Neural cell (in vitro differentiated cells): ENCODE results near the gene CABP2. TPM values are rescaled to one million over a fixed set of nuclear protein-coding genes. Genes with fewer than 3 reads are reported as not detected.

ENCODE experiments used
- H2AFZ ChIP-seq: fragments of 200-600, 300-800 bp; sonication (generic), shearing (Covaris generic); 2 replicates; pipeline ENCODE4 v1.6.0; 2014; ENCODE audit warnings: low read depth, mild to moderate bottlenecking, antibody characterized with exemption, low read length, moderate library complexity
- H3F3A ChIP-seq: fragments of 200-600 bp; shearing (Covaris generic); 2 replicates; pipeline ENCODE4 v1.6.1; 2016; ENCODE audit warnings: mild to moderate bottlenecking, moderate library complexity, mixed read lengths, antibody characterized with exemption, low read length; ENCODE audit not compliant: insufficient read depth, poor library complexity, severe bottlenecking
- H3K27ac ChIP-seq: fragments of 200-600, 300-800 bp; sonication (generic), shearing (Covaris generic); 2 replicates; pipeline ENCODE4 v1.5.1; 2014; ENCODE audit warnings: mild to moderate bottlenecking, low read length, moderate library complexity
- H3K27me3 ChIP-seq: fragments of 300-800, 200-600 bp; sonication (generic), shearing (Covaris generic); 2 replicates; pipeline ENCODE4 v1.6.0; 2014; ENCODE audit warnings: mild to moderate bottlenecking, low read depth, low read length, moderate library complexity; ENCODE audit not compliant: insufficient read depth
- H3K36me3 ChIP-seq: fragments of 300-800, 200-600 bp; sonication (generic), shearing (Covaris generic); 2 replicates; pipeline ENCODE4 v1.5.1; 2014; ENCODE audit warnings: mild to moderate bottlenecking, antibody characterized with exemption, low read length, moderate library complexity; ENCODE audit not compliant: insufficient read depth
- H3K4me2 ChIP-seq: fragments of 300-800, 200-600 bp; sonication (generic), shearing (Covaris generic); 2 replicates; pipeline ENCODE4 v1.6.0; 2014; ENCODE audit warnings: mild to moderate bottlenecking, low read length
- H3K4me3 ChIP-seq: fragments of 300-800, 200-600 bp; sonication (generic), shearing (Covaris generic); 2 replicates; pipeline ENCODE4 v1.5.1; 2014; ENCODE audit warnings: mild to moderate bottlenecking, low read length, moderate library complexity
- H3K79me2 ChIP-seq: fragments of 200-600 bp; shearing (Covaris generic); replicated peaks from 2 replicates; pipeline ENCODE4 v1.6.0; 2014; ENCODE audit warnings: mild to moderate bottlenecking, low read length, moderate library complexity; ENCODE audit not compliant: insufficient read depth
- H3K9ac ChIP-seq: fragments of 300-800, 200-600 bp; sonication (generic), shearing (Covaris generic); 2 replicates; pipeline ENCODE4 v1.6.1; 2016; ENCODE audit warnings: mild to moderate bottlenecking, low read length, mixed read lengths
- H3K9me2 ChIP-seq: fragments of 200-600 bp; shearing (Covaris generic); 2 replicates; pipeline ENCODE4 v1.6.1; 2016; ENCODE audit warnings: mild to moderate bottlenecking, low read length, mixed read lengths; ENCODE audit not compliant: insufficient read depth
- H3K9me3 ChIP-seq: fragments of 200-600, 300-800 bp; sonication (generic), shearing (Covaris generic); 2 replicates; pipeline ENCODE4 v1.6.1; 2016; ENCODE audit warnings: mild to moderate bottlenecking, mixed run types, low read length, moderate library complexity, mixed read lengths
- H4K20me1 ChIP-seq: fragments of 200-600 bp; shearing (Covaris generic); 2 replicates; pipeline ENCODE4 v1.6.1; 2016; ENCODE audit warnings: mild to moderate bottlenecking, mixed run types; ENCODE audit not compliant: insufficient read depth
- EP300 ChIP-seq: fragments of 450-650 bp; conservative IDR thresholded peaks from 2 replicates; pipeline ENCODE4 v1.6.1; 2014; ENCODE audit warnings: antibody characterized with exemption, mild to moderate bottlenecking, moderate library complexity; ENCODE audit not compliant: poor library complexity, severe bottlenecking
- EZH2 ChIP-seq: fragments of 200-600, 300-800 bp; shearing (Covaris generic), sonication (generic); IDR thresholded peaks from 2 replicates; pipeline ENCODE4 v1.6.1; 2014; ENCODE audit warnings: antibody characterized with exemption, low read length, borderline replicate concordance, mild to moderate bottlenecking; ENCODE audit not compliant: insufficient read depth, poor library complexity, severe bottlenecking
- MXI1 ChIP-seq: fragments of 450-650 bp; conservative IDR thresholded peaks from 2 replicates; pipeline ENCODE4 v1.6.1; 2014; ENCODE audit warnings: antibody characterized with exemption, mild to moderate bottlenecking; ENCODE audit not compliant: poor library complexity, severe bottlenecking
- POLR2AphosphoS5 ChIP-seq: IDR thresholded peaks from 2 replicates; pipeline ENCODE4 v1.6.1; 2012
- RAD21 ChIP-seq: fragments of 450-650 bp; conservative IDR thresholded peaks from 2 replicates; pipeline ENCODE4 v1.6.1; 2014; ENCODE audit warnings: antibody characterized with exemption, mild to moderate bottlenecking, moderate library complexity
- SMC3 ChIP-seq: fragments of 450-650 bp; conservative IDR thresholded peaks from 2 replicates; pipeline ENCODE4 v1.6.1; 2014; ENCODE audit warnings: antibody characterized with exemption, mild to moderate bottlenecking, moderate library complexity; ENCODE audit not compliant: poor library complexity
- TAF1 ChIP-seq: IDR thresholded peaks from 2 replicates; pipeline ENCODE4 v1.6.1; 2012; ENCODE audit warnings: low read depth
- polyA plus RNA-seq: library from polyadenylated mRNA; depleted of rRNA; stranded (reverse); fragments of >200 nt; gene quantifications from 2 replicates; pipeline ENCODE4 v1.2.3, GENCODE V29; 2014
- TF ChIP-seq, protein P1 (sequence below): IDR thresholded peaks from 2 replicates; pipeline ENCODE4 v1.6.1; 2012; ENCODE audit warnings: borderline replicate concordance
- TF ChIP-seq, protein P2 (sequence below): fragments of 450-650 bp; IDR thresholded peaks from 2 replicates; pipeline ENCODE4 v1.5.1; 2014; ENCODE audit warnings: antibody characterized with exemption, mild to moderate bottlenecking, moderate library complexity; ENCODE audit not compliant: poor library complexity, severe bottlenecking

CABP2 gene
- polyA plus RNA-seq, 1 donor from 2014 or later: not detected

DNA sequence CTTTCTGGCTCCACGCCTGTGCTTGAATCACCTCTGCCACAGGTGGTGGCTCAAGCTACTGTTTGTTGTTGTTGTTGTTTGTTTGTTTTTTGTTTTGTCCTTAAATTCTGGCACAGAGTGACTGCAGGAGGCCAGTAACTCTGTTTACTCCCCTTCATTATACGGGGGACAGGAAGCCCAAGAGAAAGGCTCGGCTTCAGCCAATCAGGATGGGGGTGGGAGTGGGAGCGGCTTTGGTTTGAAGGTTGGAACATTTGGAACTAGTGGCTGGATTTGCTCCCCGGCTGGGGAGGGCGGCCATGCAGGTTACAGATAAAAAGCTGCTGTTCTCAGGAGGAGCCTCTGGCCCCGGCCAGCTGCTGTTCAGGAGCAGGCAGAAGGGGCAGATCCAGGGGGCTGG is 19.7 kb upstream of the CABP2 start:
- Histone ChIP-seq H3K79me2 (no peaks in the 10 kb centered on the region), H3K4me2 (no peak overlapping the region), H3F3A (no peaks in the 10 kb centered on the region), H3K27ac (no peak overlapping the region), H3K4me3 (no peak overlapping the region), H4K20me1 (no peaks in the 10 kb centered on the region), H3K36me3 (no peaks in the 10 kb centered on the region), H3K9ac (no peak overlapping the region), H3K9me2 (no peaks in the 10 kb centered on the region), H2AFZ (no peak overlapping the region), H3K9me3 (no peaks in the 10 kb centered on the region), H3K27me3 (no peaks in the 10 kb centered on the region)
- no peak for TF ChIP-seq POLR2AphosphoS5
- TF ChIP-seq EP300: no peak
- TF ChIP-seq, protein P1, sequence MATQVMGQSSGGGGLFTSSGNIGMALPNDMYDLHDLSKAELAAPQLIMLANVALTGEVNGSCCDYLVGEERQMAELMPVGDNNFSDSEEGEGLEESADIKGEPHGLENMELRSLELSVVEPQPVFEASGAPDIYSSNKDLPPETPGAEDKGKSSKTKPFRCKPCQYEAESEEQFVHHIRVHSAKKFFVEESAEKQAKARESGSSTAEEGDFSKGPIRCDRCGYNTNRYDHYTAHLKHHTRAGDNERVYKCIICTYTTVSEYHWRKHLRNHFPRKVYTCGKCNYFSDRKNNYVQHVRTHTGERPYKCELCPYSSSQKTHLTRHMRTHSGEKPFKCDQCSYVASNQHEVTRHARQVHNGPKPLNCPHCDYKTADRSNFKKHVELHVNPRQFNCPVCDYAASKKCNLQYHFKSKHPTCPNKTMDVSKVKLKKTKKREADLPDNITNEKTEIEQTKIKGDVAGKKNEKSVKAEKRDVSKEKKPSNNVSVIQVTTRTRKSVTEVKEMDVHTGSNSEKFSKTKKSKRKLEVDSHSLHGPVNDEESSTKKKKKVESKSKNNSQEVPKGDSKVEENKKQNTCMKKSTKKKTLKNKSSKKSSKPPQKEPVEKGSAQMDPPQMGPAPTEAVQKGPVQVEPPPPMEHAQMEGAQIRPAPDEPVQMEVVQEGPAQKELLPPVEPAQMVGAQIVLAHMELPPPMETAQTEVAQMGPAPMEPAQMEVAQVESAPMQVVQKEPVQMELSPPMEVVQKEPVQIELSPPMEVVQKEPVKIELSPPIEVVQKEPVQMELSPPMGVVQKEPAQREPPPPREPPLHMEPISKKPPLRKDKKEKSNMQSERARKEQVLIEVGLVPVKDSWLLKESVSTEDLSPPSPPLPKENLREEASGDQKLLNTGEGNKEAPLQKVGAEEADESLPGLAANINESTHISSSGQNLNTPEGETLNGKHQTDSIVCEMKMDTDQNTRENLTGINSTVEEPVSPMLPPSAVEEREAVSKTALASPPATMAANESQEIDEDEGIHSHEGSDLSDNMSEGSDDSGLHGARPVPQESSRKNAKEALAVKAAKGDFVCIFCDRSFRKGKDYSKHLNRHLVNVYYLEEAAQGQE: no peak
- no peak for TF ChIP-seq EZH2
- no peak for TF ChIP-seq SMC3
- no peak for TF ChIP-seq TAF1
- no peak for TF ChIP-seq MXI1
- TF ChIP-seq, protein P2, sequence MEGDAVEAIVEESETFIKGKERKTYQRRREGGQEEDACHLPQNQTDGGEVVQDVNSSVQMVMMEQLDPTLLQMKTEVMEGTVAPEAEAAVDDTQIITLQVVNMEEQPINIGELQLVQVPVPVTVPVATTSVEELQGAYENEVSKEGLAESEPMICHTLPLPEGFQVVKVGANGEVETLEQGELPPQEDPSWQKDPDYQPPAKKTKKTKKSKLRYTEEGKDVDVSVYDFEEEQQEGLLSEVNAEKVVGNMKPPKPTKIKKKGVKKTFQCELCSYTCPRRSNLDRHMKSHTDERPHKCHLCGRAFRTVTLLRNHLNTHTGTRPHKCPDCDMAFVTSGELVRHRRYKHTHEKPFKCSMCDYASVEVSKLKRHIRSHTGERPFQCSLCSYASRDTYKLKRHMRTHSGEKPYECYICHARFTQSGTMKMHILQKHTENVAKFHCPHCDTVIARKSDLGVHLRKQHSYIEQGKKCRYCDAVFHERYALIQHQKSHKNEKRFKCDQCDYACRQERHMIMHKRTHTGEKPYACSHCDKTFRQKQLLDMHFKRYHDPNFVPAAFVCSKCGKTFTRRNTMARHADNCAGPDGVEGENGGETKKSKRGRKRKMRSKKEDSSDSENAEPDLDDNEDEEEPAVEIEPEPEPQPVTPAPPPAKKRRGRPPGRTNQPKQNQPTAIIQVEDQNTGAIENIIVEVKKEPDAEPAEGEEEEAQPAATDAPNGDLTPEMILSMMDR: no peak
- no peak for TF ChIP-seq RAD21

GRCh38 chr11:67542169-67542568 is 18.9 kb upstream of the CABP2 start:
- Histone ChIP-seq H3F3A (no peaks in the 10 kb centered on the region), H3K27ac (no peak overlapping the region), H3K36me3 (no peaks in the 10 kb centered on the region), H2AFZ (no peak overlapping the region), H3K27me3 (no peaks in the 10 kb centered on the region), H3K9ac (no peak overlapping the region), H3K79me2 (no peaks in the 10 kb centered on the region), H3K4me2 (no peak overlapping the region), H3K4me3 (no peak overlapping the region), H4K20me1 (no peaks in the 10 kb centered on the region), H3K9me2 (no peaks in the 10 kb centered on the region), H3K9me3 (no peaks in the 10 kb centered on the region)
- TF ChIP-seq MXI1 (no peak), POLR2AphosphoS5 (no peak), EP300 (no peak), TAF1 (no peak), RAD21 (no peak), EZH2 (no peak), SMC3 (no peak)
- TF ChIP-seq, protein P2: no peak
- TF ChIP-seq, protein P1: no peak
